ENCODE data around the gene ABI3BP.

ABI3BP gene

GRCh38 chr3:100999160-100999559, 5.9 kb upstream of the ABI3BP start:
- H3K36me3 Mint-ChIP-seq (ENCODE audit: low read depth): no peaks in the 10 kb centered on the region
- H3K9me3 Mint-ChIP-seq: no peaks in the 10 kb centered on the region
- H3K27me3 Mint-ChIP-seq (ENCODE audit: low read depth): peaks cover 3% of the 10 kb centered on the region
- no peak overlapping the region for H3K27ac Mint-ChIP-seq
- no peak overlapping the region for H3K4me3 Mint-ChIP-seq
- H3K4me1 Mint-ChIP-seq (ENCODE audit: low read depth): no peaks in the 10 kb centered on the region

GRCh38 chr3:100994809-100995208, 1.6 kb upstream of the ABI3BP start:
- Mint-ChIP-seq H3K36me3 (ENCODE audit: low read depth) (no peaks in the 10 kb centered on the region), H3K27me3 (ENCODE audit: low read depth) (peaks cover 9% of the 10 kb centered on the region), H3K9me3 (no peaks in the 10 kb centered on the region), H3K4me1 (ENCODE audit: low read depth) (no peaks in the 10 kb centered on the region), H3K27ac (no peak overlapping the region), H3K4me3 (no peak overlapping the region)

GRCh38 chr3:100994187-100994586, 966 bp upstream of the ABI3BP start:
- Mint-ChIP-seq H3K4me1 (ENCODE audit: low read depth) (no peaks in the 10 kb centered on the region), H3K27me3 (ENCODE audit: low read depth) (peaks cover 9% of the 10 kb centered on the region), H3K27ac (no peak overlapping the region), H3K4me3 (no peak overlapping the region), H3K36me3 (ENCODE audit: low read depth) (no peaks in the 10 kb centered on the region), H3K9me3 (no peaks in the 10 kb centered on the region)

GRCh38 chr3:100992231-100993012, 799 bp downstream of the ABI3BP start:
- Mint-ChIP-seq H3K4me3 (no peak overlapping the region), H3K27ac (no peak overlapping the region), H3K36me3 (ENCODE audit: low read depth) (no peaks in the 10 kb centered on the region), H3K27me3 (ENCODE audit: low read depth) (peaks cover 7% of the 10 kb centered on the region), H3K4me1 (ENCODE audit: low read depth) (no peaks in the 10 kb centered on the region), H3K9me3 (no peaks in the 10 kb centered on the region)

DNA sequence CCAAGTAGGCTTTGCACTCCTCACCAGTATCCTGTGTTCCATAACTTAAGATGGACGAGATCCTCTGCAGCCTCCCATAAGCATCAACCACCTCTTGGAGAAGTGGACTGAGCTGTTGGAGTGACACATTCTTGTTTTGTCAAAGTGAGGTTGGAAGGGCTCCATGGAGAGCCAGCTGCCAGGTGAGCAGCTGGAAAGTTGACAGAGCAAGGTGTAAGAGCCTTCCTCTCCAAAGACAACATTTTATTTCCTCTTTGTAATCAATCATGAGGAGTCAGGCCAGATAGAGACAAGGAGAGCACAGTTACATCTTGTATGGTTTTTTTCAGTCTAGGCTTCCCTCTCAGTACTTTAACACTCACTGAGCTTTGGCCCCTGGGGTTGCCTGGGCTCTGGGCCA, 5.1 kb downstream of the ABI3BP start:
- H3K36me3 Mint-ChIP-seq (ENCODE audit: low read depth): no peaks in the 10 kb centered on the region
- no peaks in the 10 kb centered on the region for H3K27me3 Mint-ChIP-seq (ENCODE audit: low read depth)
- H3K4me3 Mint-ChIP-seq: no peak overlapping the region
- H3K4me1 Mint-ChIP-seq (ENCODE audit: low read depth): no peaks in the 10 kb centered on the region
- no peaks in the 10 kb centered on the region for H3K9me3 Mint-ChIP-seq
- H3K27ac Mint-ChIP-seq: no peak overlapping the region

DNA sequence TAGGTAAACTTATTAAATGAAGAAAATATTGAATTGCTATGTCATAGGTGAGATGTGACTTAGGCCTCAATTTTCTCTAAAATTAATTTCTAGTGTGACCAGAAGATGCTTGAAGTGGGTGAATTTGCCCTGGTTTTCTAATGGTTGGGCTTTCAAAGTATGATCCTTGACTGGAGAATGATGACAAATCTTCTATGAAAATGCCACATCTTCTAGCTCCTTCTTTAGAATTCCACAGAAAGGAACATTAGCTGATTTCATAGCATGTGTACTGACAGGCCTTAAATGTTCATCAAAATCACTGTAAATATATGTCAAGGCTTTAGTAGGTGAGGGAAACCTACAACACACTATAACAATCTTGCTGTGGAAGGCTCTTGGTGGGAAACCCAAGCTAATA, 8.9 kb downstream of the ABI3BP start:
- Mint-ChIP-seq H3K4me3 (no peak overlapping the region), H3K27me3 (ENCODE audit: low read depth) (no peaks in the 10 kb centered on the region), H3K27ac (no peak overlapping the region), H3K36me3 (ENCODE audit: low read depth) (no peaks in the 10 kb centered on the region), H3K9me3 (no peaks in the 10 kb centered on the region), H3K4me1 (ENCODE audit: low read depth) (no peaks in the 10 kb centered on the region)

DNA sequence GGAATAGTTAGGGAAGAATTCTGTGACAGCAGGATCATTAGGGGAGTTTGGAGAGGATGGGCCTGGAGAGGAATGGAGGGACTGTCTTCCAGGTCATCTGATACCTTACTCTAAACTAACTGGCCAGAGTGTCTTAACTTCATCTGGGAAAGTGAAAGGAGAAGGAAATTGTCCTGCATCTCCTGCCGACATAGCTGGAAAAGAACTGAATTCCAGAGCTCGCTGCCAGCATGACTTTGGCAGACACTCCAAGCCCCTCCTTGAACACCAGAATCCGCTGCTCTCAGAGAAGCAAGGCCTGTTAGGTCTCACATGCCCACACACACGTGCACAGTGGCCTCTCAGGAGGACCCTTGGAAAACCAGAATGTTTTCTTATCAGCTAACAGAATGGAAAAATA, 10.5 kb downstream of the ABI3BP start:
- H3K27me3 Mint-ChIP-seq (ENCODE audit: low read depth): no peaks in the 10 kb centered on the region
- H3K27ac Mint-ChIP-seq: no peak overlapping the region
- no peaks in the 10 kb centered on the region for H3K4me1 Mint-ChIP-seq (ENCODE audit: low read depth)
- H3K4me3 Mint-ChIP-seq: no peak overlapping the region
- no peaks in the 10 kb centered on the region for H3K9me3 Mint-ChIP-seq
- no peaks in the 10 kb centered on the region for H3K36me3 Mint-ChIP-seq (ENCODE audit: low read depth)

GRCh38 chr3:100981164-100981911, 11.9 kb downstream of the ABI3BP start:
- no peaks in the 10 kb centered on the region for H3K27me3 Mint-ChIP-seq (ENCODE audit: low read depth)
- H3K9me3 Mint-ChIP-seq: no peaks in the 10 kb centered on the region
- no peak overlapping the region for H3K27ac Mint-ChIP-seq
- no peaks in the 10 kb centered on the region for H3K36me3 Mint-ChIP-seq (ENCODE audit: low read depth)
- H3K4me3 Mint-ChIP-seq: no peak overlapping the region
- no peaks in the 10 kb centered on the region for H3K4me1 Mint-ChIP-seq (ENCODE audit: low read depth)

DNA sequence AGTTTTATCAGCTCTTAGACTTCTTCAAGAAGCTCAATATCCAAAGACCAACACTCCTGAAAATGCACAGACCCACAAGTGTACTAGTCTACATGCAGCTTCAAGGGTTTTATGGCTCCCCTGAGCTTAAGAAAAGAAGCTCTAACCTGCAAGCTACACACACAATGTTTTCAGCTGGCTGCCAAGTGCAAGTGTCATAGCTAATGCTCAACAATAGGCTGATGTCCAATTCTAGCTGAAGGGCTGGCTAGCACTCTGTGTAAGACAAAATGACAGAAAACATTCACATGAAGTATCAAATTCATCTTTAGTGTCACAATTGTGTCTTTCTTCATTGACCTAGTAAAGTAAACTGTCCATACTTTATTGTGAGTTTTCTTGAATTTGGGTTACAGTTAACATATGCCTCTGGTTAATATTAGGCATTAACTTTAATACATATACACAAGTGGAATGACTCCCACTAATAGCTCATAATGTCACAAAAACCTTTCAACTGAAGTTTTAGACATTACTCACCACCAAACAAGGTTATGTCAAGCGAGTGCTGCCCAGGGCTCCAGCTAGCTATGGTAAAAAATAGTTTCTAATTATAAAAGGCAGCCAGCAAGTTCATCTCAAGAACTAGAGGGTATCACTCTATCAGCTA, 15.1 kb downstream of the ABI3BP start:
- Mint-ChIP-seq H3K4me1 (ENCODE audit: low read depth) (no peaks in the 10 kb centered on the region), H3K36me3 (ENCODE audit: low read depth) (no peaks in the 10 kb centered on the region), H3K27ac (no peak overlapping the region), H3K4me3 (no peak overlapping the region), H3K9me3 (no peaks in the 10 kb centered on the region), H3K27me3 (ENCODE audit: low read depth) (no peaks in the 10 kb centered on the region)

DNA sequence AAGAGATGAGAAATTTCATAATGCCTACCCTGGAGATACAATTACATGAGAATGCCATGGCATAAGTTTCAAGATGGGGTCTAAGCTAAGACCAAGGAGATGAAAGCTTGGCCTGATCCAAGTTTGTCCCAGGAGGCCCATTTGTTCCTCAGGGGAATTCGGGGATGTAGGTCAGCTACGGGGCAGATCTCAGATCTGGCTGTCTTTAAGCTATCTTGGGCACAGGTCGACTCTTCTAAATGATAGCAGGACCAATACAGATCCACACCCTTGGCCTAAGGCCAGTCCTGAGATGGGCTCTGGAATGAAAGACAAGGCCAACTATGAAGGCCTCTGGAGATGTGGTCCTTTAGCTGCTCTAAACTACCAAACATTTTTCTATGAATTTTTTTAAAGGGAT, 16.6 kb downstream of the ABI3BP start:
- no peak overlapping the region for H3K4me3 Mint-ChIP-seq
- no peaks in the 10 kb centered on the region for H3K27me3 Mint-ChIP-seq (ENCODE audit: low read depth)
- no peaks in the 10 kb centered on the region for H3K36me3 Mint-ChIP-seq (ENCODE audit: low read depth)
- no peaks in the 10 kb centered on the region for H3K9me3 Mint-ChIP-seq
- H3K27ac Mint-ChIP-seq: no peak overlapping the region
- H3K4me1 Mint-ChIP-seq (ENCODE audit: low read depth): no peaks in the 10 kb centered on the region

DNA sequence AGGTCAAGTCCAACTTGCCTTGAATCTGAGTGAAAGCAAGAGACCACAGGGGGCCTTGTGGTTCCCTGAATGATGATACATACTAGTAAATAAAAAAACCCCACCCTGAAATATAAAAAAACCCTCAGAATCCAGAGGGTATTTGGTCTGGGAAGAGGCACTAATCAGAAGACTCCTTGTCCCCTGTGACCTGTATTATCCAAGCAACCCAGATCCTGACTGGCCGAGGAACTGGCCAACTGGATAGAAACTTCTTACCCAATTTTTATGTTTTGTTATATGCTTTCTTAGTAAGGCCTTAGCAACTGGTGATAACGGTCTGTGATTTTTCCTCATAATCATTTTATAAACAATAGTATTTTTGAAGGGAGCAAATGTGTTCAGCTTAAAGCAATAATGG, 17.5 kb downstream of the ABI3BP start:
- Mint-ChIP-seq H3K4me1 (ENCODE audit: low read depth) (no peaks in the 10 kb centered on the region), H3K27me3 (ENCODE audit: low read depth) (no peaks in the 10 kb centered on the region), H3K9me3 (no peaks in the 10 kb centered on the region)

DNA sequence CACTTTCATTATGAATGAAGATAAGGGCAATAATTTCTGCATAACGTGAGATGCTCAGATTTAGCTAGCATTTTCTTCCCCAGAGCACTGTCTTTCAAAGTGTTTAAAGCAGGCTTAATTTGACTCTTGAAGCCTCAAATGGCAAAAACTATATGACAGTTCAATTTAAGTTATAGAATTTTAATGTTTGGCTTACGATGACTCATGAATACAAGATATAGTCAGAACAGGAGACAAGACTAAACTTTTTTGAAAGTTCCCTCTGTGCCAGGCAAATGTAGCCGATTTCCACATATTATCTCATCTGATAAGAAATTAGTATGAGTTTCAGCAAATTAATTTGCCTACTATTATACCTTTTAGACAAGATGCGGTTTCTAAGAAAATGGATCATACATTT, 19.6 kb downstream of the ABI3BP start:
- H3K4me1 Mint-ChIP-seq (ENCODE audit: low read depth): no peaks in the 10 kb centered on the region
- no peaks in the 10 kb centered on the region for H3K27me3 Mint-ChIP-seq (ENCODE audit: low read depth)
- H3K36me3 Mint-ChIP-seq (ENCODE audit: low read depth): no peaks in the 10 kb centered on the region
- H3K4me3 Mint-ChIP-seq: no peak overlapping the region
- H3K27ac Mint-ChIP-seq: no peak overlapping the region
- no peaks in the 10 kb centered on the region for H3K9me3 Mint-ChIP-seq

More for the DNA sequence above, 17.5 kb downstream of the ABI3BP start:
- Mint-ChIP-seq H3K4me3 (no peak overlapping the region), H3K36me3 (ENCODE audit: low read depth) (no peaks in the 10 kb centered on the region), H3K27ac (no peak overlapping the region)

- H3K4me1 Mint-ChIP-seq (ENCODE audit: low read depth): no peaks in the 10 kb centered on the region
- H3K27ac Mint-ChIP-seq: no peak overlapping the region
- no peaks in the 10 kb centered on the region for H3K36me3 Mint-ChIP-seq (ENCODE audit: low read depth)
- no peak overlapping the region for H3K4me3 Mint-ChIP-seq
- no peaks in the 10 kb centered on the region for H3K27me3 Mint-ChIP-seq (ENCODE audit: low read depth)
- H3K9me3 Mint-ChIP-seq: no peaks in the 10 kb centered on the region
Observed at GRCh38 chr3:100972867-100973266, 20.4 kb downstream of the ABI3BP start.

GRCh38 chr3:100972301-100972844, 20.8 kb downstream of the ABI3BP start:
- no peak overlapping the region for H3K4me3 Mint-ChIP-seq
- H3K27me3 Mint-ChIP-seq (ENCODE audit: low read depth): no peaks in the 10 kb centered on the region
- no peaks in the 10 kb centered on the region for H3K36me3 Mint-ChIP-seq (ENCODE audit: low read depth)
- H3K9me3 Mint-ChIP-seq: no peaks in the 10 kb centered on the region
- no peak overlapping the region for H3K27ac Mint-ChIP-seq
- H3K4me1 Mint-ChIP-seq (ENCODE audit: low read depth): no peaks in the 10 kb centered on the region

DNA sequence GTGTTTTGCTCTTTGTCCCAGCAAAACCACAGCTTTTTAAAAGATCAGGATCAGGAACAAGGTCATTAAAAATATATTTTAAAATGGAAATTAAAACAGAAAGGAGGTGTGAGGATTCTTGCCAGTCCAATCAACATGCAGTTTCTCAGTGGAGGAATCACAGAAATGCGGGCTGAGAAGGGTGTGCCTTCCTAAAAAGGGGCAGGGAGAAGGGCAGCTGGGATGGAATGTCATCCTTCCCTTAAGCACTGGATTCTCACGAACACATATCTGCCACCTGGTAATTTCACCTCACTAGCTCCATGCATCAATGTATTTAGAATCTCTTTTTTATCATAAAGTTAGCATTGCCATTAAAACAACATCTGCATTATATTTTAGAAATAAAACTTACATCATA, 21.4 kb downstream of the ABI3BP start:
- Mint-ChIP-seq H3K4me3 (no peak overlapping the region), H3K4me1 (ENCODE audit: low read depth) (no peaks in the 10 kb centered on the region), H3K9me3 (no peaks in the 10 kb centered on the region), H3K27me3 (ENCODE audit: low read depth) (no peaks in the 10 kb centered on the region), H3K27ac (no peak overlapping the region), H3K36me3 (ENCODE audit: low read depth) (no peaks in the 10 kb centered on the region)

All from T-helper 1 cell treated with Interleukin-12 subunit alpha and Interleukin-12 subunit beta and Interleukin-4 antibody, amounts not matched to agents 30 μg/mL and 1 μg/mL, for 36 hours (primary cell).